GM18861 (cell line): ENCODE measurements around the gene GRM5.
"Not testable (repeated sequence)": the region's sequence is repeated elsewhere in the genome, so short reads cannot be mapped to it uniquely, and the experiment has no call there.

Experiments used
- ATAC-seq: cut with Tn5 transposase; IDR thresholded peaks from one replicate; pipeline ENCODE4 v1.9.1; 2021; ENCODE audit not compliant: unreplicated experiment

GRM5 gene

GRCh38 chr11:88544656-88545280 is 521.0 kb downstream of the GRM5 start:
- ATAC-seq: no peak

GRCh38 chr11:88543902-88544655 is 521.7 kb downstream of the GRM5 start:
- peak; percentile 99 for ATAC-seq

- no peak for ATAC-seq
These were observed 524.8 kb downstream of the GRM5 start for GRCh38 chr11:88541006-88541405.

- ATAC-seq: no peak
These were observed 527.7 kb downstream of the GRM5 start for GRCh38 chr11:88538098-88538497.

- no peak for ATAC-seq
These were observed 528.2 kb downstream of the GRM5 start for GRCh38 chr11:88537613-88538012.

GRCh38 chr11:88536616-88537265 is 529.0 kb downstream of the GRM5 start:
- ATAC-seq: no peak

GRCh38 chr11:88535916-88536547 is 529.8 kb downstream of the GRM5 start:
- ATAC-seq: peak; percentile 95

- ATAC-seq: no peak
These were observed 530.5 kb downstream of the GRM5 start for GRCh38 chr11:88535266-88535665.

- not testable (repeated sequence) for ATAC-seq
These were observed 531.1 kb downstream of the GRM5 start for GRCh38 chr11:88534706-88535105.

GRCh38 chr11:88534185-88534584 is 531.6 kb downstream of the GRM5 start:
- ATAC-seq: no peak

- ATAC-seq: no peak
These were observed 532.8 kb downstream of the GRM5 start for GRCh38 chr11:88533001-88533400.

- no peak for ATAC-seq
These were observed 534.0 kb downstream of the GRM5 start for GRCh38 chr11:88531831-88532230.

- no peak for ATAC-seq
These were observed 536.4 kb downstream of the GRM5 start for GRCh38 chr11:88529426-88529825.

- no peak for ATAC-seq
These were observed 542.3 kb downstream of the GRM5 start for GRCh38 chr11:88523386-88524071.

GRCh38 chr11:88522624-88523385 is 543.0 kb downstream of the GRM5 start:
- no peak for ATAC-seq

GRCh38 chr11:88521799-88522201 is 544.0 kb downstream of the GRM5 start:
- ATAC-seq: no peak

GRCh38 chr11:88521399-88521798 is 544.4 kb downstream of the GRM5 start:
- ATAC-seq: no peak

- no peak for ATAC-seq
These were observed 545.4 kb downstream of the GRM5 start for GRCh38 chr11:88520391-88520790.

GRCh38 chr11:88515002-88515401 is 550.8 kb downstream of the GRM5 start:
- ATAC-seq: no peak

- no peak for ATAC-seq
These were observed 554.8 kb downstream of the GRM5 start for GRCh38 chr11:88511006-88511405.
